Immature natural killer cell (primary cell): ENCODE measurements around the gene COL9A3. TPM values are rescaled to one million over a fixed set of nuclear protein-coding genes. Genes with fewer than 3 reads are reported as not detected.

Source experiments
- DNase-seq, 3 donors: peaks; one replicate each; pipeline ENCODE4 v3.0.0; 2022; ENCODE audit warnings: mixed read lengths in 1 of 3
- H3K27ac Mint-ChIP-seq, 6 donors: one replicate each; pipeline ENCODE4 v1.8.0; 2020; ENCODE audit warnings: mixed read lengths in 6 of 6, mild to moderate bottlenecking in 5 of 6, inconsistent platforms in 4 of 6, moderate library complexity in 3 of 6
- H3K27me3 Mint-ChIP-seq, 3 donors: one replicate each; pipeline ENCODE4 v1.8.0; 2020 to 2021; ENCODE audit warnings: low read depth in 3 of 3, mild to moderate bottlenecking in 3 of 3, mixed read lengths in 3 of 3, moderate library complexity in 3 of 3, inconsistent platforms in 1 of 3
- H3K36me3 Mint-ChIP-seq, 3 donors: one replicate each; pipeline ENCODE4 v1.8.0; 2020; ENCODE audit warnings: mixed read lengths in 3 of 3, inconsistent platforms in 2 of 3, mild to moderate bottlenecking in 2 of 3
- H3K4me1 Mint-ChIP-seq, 2 donors: one replicate each; pipeline ENCODE4 v1.8.0; 2020; ENCODE audit warnings: inconsistent platforms in 2 of 2, mild to moderate bottlenecking in 2 of 2, mixed read lengths in 2 of 2, moderate library complexity in 1 of 2
- H3K4me3 Mint-ChIP-seq, 5 donors: one replicate each; pipeline ENCODE4 v1.8.0; 2020; ENCODE audit warnings: mild to moderate bottlenecking in 5 of 5, mixed read lengths in 5 of 5, inconsistent platforms in 3 of 5, moderate library complexity in 3 of 5
- H3K9me3 Mint-ChIP-seq, 6 donors: one replicate each; pipeline ENCODE4 v1.8.0; 2020; ENCODE audit warnings: mild to moderate bottlenecking in 6 of 6, mixed read lengths in 6 of 6, inconsistent platforms in 4 of 6, moderate library complexity in 3 of 6
- polyA plus RNA-seq, 3 donors: library from polyadenylated mRNA; unstranded; fragments of 300-500 nt; fragmentation: Illumina TruSeq; gene quantifications; one replicate each; pipeline ENCODE4 v1.2.3, GENCODE V29; 2021

COL9A3 gene
- polyA plus RNA-seq, 3 donors from 2014 or later: 0.87 TPM; not detected in 2

- Mint-ChIP-seq H3K4me3 (peak overlapping the region in 2 of 5 donors; percentile 41 to 49), H3K9me3 (no peaks in the 10 kb centered on the region), H3K36me3 (peaks cover 3 to 4% (median 3%) of the 10 kb centered on the region in 3 donors), H3K4me1 (peaks cover 0 to 6% of the 10 kb centered on the region in 2 donors), H3K27ac (no peak overlapping the region), H3K27me3 (peaks cover 0 to 13% (median 11%) of the 10 kb centered on the region in 3 donors)
- no peak for DNase-seq
Observed at GRCh38 chr20:62815066-62815991, 1.5 kb upstream of the COL9A3 start.

DNA sequence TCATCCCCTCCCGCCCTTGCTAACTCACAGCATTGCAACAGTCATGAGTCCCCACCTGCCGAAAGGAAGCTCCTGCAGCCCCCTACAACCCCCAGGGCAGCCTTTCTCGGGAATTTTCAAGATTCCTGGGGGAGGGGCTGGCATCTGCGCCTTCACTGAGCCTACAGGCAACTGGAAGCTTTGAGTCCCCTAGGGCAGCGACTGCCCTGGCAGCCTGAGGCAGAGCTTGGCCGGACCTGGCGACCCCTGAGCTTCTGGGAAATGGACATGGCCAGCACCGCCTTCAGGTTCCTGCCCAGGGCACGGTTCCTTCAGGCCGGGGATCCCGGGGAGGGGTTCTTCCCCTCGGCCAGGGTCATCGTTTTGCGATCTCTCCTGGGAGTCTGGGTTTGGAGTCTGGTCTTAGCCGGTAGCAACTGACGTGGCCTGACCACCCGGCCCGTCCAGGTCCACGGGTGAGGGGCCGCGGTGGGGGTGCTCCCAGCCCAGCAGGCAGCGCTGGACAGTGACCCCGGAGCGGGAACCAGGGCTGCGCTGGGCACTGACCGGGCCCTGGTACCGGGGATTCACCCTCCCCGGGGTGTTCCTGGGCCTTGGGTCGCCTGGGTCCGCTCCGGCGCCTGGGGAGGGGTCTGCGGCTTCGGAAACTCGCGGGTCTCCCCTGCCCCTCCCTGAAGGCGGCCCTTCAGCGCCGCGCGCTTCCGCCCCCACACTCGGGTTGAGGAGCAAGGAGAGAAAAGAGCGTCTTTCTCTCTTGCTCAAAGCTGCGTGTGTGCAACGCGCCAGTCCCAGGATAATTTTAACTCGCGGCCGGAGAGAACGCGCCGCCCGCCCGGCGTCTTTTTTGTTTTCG, 593 bp upstream of the COL9A3 start:
- Mint-ChIP-seq H3K9me3 (no peaks in the 10 kb centered on the region), H3K36me3 (peaks cover 3 to 4% (median 3%) of the 10 kb centered on the region in 3 donors), H3K27ac (no peak overlapping the region), H3K27me3 (peaks cover 0 to 13% (median 11%) of the 10 kb centered on the region in 3 donors), H3K4me1 (peaks cover 0 to 6% of the 10 kb centered on the region in 2 donors), H3K4me3 (peak overlapping the region in 3 of 5 donors; percentile 49 to 60 (median 49))
- DNase-seq: no peak

DNA sequence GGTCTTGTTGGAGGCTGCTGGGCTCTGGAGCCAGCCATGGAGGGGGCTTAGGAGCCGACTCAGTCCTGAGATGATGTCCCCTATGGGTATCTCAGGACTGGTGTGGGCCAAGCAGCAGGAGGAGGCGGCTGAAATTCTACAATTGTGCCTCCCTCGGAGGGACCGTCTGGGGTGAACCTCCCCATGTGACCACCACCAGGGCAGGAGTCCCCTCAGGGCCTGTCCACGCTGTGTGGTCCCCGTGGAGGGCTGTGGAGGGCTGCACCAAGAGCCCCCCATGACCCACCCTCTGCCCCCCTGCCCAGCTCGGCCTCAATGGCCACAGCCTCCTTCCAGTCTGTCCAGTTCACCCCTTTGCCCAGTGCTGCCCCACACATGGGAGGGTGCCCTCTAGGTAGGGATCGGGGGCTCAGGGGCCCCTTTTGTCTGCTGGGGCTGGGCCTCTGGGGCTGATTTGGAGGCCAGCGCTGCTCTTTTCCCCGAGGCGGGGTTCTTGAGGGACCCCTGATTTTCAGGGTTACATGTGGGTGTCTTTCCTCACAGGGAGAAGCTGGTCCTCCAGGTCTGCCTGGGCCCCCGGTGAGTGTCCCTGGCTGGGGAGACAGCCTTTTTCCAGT, 1.2 kb downstream of the COL9A3 start:
- Mint-ChIP-seq H3K4me1 (peaks cover 0 to 6% of the 10 kb centered on the region in 2 donors), H3K4me3 (no peak overlapping the region), H3K27ac (no peak overlapping the region), H3K36me3 (no peaks in the 10 kb centered on the region), H3K9me3 (no peaks in the 10 kb centered on the region), H3K27me3 (peaks cover 2 to 13% (median 11%) of the 10 kb centered on the region in 3 donors)
- DNase-seq: no peak

GRCh38 chr20:62818592-62819493, 2.0 kb downstream of the COL9A3 start:
- no peak for DNase-seq
- Mint-ChIP-seq H3K9me3 (no peaks in the 10 kb centered on the region), H3K27ac (no peak overlapping the region), H3K4me3 (no peak overlapping the region), H3K4me1 (peaks cover 0 to 6% of the 10 kb centered on the region in 2 donors), H3K36me3 (no peaks in the 10 kb centered on the region), H3K27me3 (peaks cover 2 to 13% (median 11%) of the 10 kb centered on the region in 3 donors)

DNA sequence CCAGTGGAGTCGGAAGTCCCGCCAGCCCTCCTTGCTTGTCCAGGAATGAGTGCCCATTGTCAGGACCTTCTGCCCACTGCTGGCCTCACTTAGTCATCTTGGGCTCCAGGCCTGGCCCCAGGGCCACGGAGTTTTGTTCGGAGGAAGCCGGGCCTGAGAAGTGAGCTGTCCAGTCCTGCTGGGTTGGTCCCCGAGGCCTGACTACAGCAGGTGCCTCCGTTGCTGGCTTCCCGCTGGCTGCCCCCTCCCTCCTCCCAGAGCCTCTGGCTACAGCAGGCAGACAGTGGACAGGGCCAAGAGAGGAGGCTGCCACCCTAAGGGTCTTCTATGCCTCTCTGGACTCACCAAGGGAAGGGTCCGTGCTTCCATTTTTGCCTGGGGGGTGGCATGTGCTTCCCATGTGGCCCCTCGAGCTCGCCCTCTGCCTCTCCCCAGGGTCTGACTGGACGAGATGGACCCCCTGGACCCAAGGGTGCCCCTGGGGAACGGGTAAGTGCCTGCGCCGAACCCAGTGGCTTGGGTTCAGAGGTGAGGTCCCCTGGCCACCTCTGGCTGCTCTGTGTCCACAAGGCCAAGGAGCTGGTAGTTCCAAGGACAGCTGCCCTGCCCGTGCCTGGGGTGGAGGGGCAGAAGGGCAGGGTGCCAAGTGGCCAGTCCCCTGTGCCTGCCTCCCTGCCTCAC, 2.8 kb downstream of the COL9A3 start:
- Mint-ChIP-seq H3K4me1 (peaks cover 0 to 6% of the 10 kb centered on the region in 2 donors), H3K27me3 (peaks cover 2 to 13% (median 11%) of the 10 kb centered on the region in 3 donors), H3K9me3 (no peaks in the 10 kb centered on the region), H3K4me3 (no peak overlapping the region), H3K27ac (no peak overlapping the region), H3K36me3 (no peaks in the 10 kb centered on the region)
- no peak for DNase-seq

- peaks cover 0 to 5% of the 10 kb centered on the region in 2 donors for H3K4me1 Mint-ChIP-seq
- H3K4me3 Mint-ChIP-seq: no peak overlapping the region
- peaks cover 2 to 7% (median 6%) of the 10 kb centered on the region in 3 donors for H3K27me3 Mint-ChIP-seq
- no peak for DNase-seq
- H3K9me3 Mint-ChIP-seq: no peaks in the 10 kb centered on the region
- H3K27ac Mint-ChIP-seq: no peak overlapping the region
- no peaks in the 10 kb centered on the region for H3K36me3 Mint-ChIP-seq
Observed at GRCh38 chr20:62820208-62820961, 3.5 kb downstream of the COL9A3 start.

- Mint-ChIP-seq H3K9me3 (no peaks in the 10 kb centered on the region), H3K36me3 (no peaks in the 10 kb centered on the region), H3K4me3 (no peak overlapping the region), H3K27me3 (peaks cover 1 to 2% (median 2%) of the 10 kb centered on the region in 3 donors), H3K4me1 (no peaks in the 10 kb centered on the region), H3K27ac (no peak overlapping the region)
- DNase-seq: no peak
Observed at GRCh38 chr20:62820962-62821725, 4.3 kb downstream of the COL9A3 start.

DNA sequence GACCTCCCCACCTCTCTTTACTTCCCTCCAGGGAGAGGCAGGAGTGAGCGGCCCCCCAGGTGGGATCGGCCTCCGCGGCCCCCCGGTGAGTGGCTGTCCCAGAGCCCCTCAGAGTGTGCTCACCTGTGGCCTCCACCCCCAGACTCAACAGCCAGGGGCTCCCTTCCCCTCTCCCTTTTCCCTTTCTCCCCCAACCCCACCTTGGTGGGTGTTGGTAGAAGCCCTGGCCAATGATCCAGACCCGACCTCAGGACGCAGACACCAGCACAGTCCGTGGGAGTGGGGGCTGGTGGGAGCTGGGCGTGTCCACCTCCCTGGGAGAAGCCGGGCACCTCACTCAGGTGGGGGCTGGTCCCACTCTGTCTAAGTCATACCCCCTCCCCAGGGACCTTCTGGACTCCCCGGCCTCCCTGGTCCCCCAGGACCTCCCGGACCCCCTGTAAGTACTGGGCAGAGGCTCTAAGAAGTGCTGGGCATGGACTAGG, 4.9 kb downstream of the COL9A3 start:
- H3K4me1 Mint-ChIP-seq: no peaks in the 10 kb centered on the region
- H3K27me3 Mint-ChIP-seq: peaks cover 0 to 2% (median 2%) of the 10 kb centered on the region in 3 donors
- H3K36me3 Mint-ChIP-seq: no peaks in the 10 kb centered on the region
- no peak for DNase-seq
- H3K27ac Mint-ChIP-seq: no peak overlapping the region
- no peaks in the 10 kb centered on the region for H3K9me3 Mint-ChIP-seq
- H3K4me3 Mint-ChIP-seq: no peak overlapping the region

GRCh38 chr20:62822239-62822787, 5.5 kb downstream of the COL9A3 start:
- H3K9me3 Mint-ChIP-seq: no peaks in the 10 kb centered on the region
- no peaks in the 10 kb centered on the region for H3K36me3 Mint-ChIP-seq
- no peak for DNase-seq
- H3K4me1 Mint-ChIP-seq: no peaks in the 10 kb centered on the region
- H3K27ac Mint-ChIP-seq: no peak overlapping the region
- peaks cover 0 to 2% (median 2%) of the 10 kb centered on the region in 3 donors for H3K27me3 Mint-ChIP-seq
- H3K4me3 Mint-ChIP-seq: no peak overlapping the region

- no peak overlapping the region for H3K4me3 Mint-ChIP-seq
- H3K9me3 Mint-ChIP-seq: no peaks in the 10 kb centered on the region
- DNase-seq: no peak
- H3K27me3 Mint-ChIP-seq: peaks cover 0 to 2% (median 0%) of the 10 kb centered on the region in 3 donors
- H3K27ac Mint-ChIP-seq: no peak overlapping the region
- H3K36me3 Mint-ChIP-seq: no peaks in the 10 kb centered on the region
- no peaks in the 10 kb centered on the region for H3K4me1 Mint-ChIP-seq
Observed at GRCh38 chr20:62822788-62823651, 6.2 kb downstream of the COL9A3 start.
